HEK293T (cell line): ENCODE measurements around the gene WNT1.

Source experiments
- BHLHE40 ChIP-seq: fragments of 450-650 bp; IDR thresholded peaks from 2 replicates; pipeline ENCODE4 v1.6.1; 2016; ENCODE audit warnings: mild to moderate bottlenecking, moderate library complexity, borderline replicate concordance
- ELF4 ChIP-seq: fragments of 450-650 bp; IDR thresholded peaks from 2 replicates; pipeline ENCODE4 v1.6.1; 2017; ENCODE audit warnings: antibody characterized with exemption
- FOXA1 ChIP-seq: fragments of 450-650 bp; IDR thresholded peaks from 2 replicates; pipeline ENCODE4 v1.6.1; 2016; ENCODE audit warnings: mild to moderate bottlenecking
- SP1 ChIP-seq: fragments of 450-650 bp; IDR thresholded peaks from 2 replicates; pipeline ENCODE4 v1.6.1; 2017
- TARDBP ChIP-seq: fragments of 450-650 bp; IDR thresholded peaks from 2 replicates; pipeline ENCODE4 v1.6.1; 2016
- TF ChIP-seq, protein P1 (sequence below): fragments of 450-650 bp; IDR thresholded peaks from 2 replicates; pipeline ENCODE4 v1.6.1; 2016

DNA sequence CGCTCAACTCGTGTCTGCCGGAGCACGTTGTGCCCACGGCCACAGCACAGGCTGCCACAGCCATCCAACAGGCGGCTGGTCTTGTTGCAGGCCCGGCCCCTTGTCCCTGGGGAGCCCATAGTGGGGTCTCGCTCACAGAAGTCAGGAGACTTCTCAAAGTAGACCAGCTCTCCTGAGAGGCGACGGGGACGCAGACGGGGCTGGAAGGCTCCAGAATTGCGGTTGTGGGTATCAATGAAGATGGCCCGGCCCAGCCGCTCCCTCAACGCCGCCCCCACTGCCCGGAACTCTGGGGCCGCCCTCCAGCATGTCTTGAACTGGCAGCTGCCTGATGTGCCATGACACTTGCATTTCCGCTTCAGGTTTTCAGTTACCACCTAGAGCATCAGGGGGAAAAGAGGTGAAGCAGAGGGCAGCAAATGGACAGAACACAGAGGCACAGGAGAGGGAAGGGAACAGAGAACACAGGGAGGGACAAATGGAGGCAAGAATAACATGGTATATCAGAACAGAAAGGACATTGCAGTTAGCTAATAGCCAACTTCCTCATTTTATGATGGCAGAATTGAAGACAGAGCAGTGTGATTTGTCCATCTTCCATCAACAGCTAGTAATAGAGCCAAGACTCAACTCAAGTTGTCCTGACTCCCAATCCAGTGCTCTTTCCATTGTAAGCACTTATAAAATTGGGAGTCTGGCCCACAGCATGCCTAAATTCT is 11.8 kb upstream of the WNT1 start:
- no peak for TF ChIP-seq ELF4
- TF ChIP-seq TARDBP: no peak
- no peak for TF ChIP-seq SP1
- TF ChIP-seq, protein P1, sequence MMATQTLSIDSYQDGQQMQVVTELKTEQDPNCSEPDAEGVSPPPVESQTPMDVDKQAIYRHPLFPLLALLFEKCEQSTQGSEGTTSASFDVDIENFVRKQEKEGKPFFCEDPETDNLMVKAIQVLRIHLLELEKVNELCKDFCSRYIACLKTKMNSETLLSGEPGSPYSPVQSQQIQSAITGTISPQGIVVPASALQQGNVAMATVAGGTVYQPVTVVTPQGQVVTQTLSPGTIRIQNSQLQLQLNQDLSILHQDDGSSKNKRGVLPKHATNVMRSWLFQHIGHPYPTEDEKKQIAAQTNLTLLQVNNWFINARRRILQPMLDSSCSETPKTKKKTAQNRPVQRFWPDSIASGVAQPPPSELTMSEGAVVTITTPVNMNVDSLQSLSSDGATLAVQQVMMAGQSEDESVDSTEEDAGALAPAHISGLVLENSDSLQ: no peak
- no peak for TF ChIP-seq BHLHE40
- TF ChIP-seq FOXA1: no peak
